NCI-H82 (cell line): ENCODE measurements around the gene EIPR1.
"Not testable (repeated sequence)": the region's sequence is repeated elsewhere in the genome, so short reads cannot be mapped to it uniquely, and the experiment has no call there.

Experiments
- DNase-seq: peaks from one replicate; lab custom pipeline; 2025; lab: John Stamatoyannopoulos, UW

Gene EIPR1

DNA sequence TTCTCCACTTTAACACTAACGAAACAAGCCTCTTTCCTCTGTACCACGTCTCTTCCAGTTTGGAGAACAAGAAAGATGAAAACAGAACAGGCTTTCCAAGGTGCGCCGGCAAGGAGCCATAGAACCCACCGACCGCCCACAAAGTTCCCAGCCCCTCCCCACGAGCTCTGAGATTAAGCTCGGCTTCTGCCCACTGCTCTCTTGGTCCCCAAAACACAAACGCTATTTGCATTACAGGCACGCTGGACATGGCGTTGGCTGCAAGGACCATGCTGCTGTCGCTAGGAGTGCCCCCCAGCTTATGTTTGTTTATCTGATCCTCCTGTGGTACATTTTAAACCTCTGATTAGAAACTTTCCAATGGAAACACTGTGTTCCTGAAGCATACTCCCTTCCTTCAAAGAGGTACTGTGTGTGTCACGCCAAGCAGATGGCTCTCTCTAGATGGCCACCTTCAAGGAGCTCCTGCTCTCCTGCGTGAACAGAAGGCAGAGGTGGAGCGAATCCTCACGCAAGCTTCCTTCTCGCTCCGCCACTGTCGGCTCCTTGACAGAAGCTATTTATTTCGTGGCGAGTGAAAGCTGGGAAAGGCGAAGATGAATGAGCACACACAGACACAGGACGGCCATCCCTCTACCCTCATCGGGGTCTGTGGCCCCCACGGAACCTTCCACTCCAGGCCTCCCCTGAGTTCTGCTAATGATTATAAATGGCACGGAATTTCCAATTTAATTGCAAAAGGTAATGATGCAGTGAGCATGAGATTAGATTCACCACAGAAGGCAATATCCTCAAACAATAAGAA is 166.2 kb downstream of the EIPR1 start:
- DNase-seq = no peak

DNA sequence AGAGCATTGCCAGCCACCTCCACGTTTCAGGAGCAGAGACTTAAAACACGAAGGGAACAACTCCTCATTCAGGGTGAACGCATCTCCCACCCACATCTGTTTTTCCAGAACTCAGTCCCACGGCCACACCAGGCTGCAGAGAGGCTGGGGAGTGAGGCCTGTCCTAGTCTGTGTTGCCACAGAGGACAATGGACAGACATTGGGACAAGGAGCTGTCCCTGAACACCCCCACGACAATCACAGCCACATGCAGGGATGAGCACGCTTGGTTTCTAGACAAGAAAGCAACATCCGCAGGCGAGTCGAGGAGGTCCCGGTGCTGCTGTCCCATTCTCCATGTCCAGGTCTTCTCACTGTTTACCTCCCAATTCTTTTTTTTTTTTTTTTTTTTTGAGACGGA is 167.4 kb downstream of the EIPR1 start:
- DNase-seq = no peak

DNA sequence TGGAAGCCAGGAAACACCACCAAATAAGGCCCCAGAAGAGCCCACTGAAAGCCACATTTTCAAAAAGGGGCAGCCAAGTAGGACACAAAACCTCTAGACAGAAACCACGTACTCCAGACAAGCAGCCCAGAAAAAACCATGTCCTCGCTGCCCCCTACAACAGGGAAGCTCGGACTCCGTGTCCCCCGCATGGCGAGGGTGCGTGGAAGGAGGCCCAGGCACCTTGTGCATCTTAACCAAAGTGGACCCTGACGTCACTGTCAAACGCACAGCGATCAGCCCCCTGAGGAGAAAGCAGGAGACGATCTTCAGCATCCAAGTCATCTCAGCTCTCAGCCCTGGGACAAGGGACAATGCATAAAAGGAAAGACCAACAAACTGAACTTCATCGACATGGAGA is 168.4 kb downstream of the EIPR1 start:
- no peak for DNase-seq

DNA sequence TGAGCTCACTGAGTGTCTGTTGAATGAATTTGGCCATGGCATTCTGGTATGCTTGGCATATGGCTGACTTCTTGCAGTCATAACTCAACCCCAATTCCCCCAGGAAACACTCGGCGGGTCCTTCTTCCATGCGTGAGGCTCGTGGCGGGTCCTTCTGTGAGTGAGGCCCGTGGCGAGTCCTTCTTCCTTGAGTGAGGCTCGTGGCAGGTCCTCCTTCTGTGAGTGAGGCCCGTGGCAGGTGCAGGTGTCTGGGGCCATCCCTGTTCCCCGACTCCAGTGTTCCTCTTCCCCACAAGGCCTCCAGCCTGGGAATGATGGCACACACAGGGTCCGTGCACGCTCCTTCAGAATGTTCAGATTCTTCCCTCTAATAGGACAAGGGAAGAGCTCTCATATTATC is 169.0 kb downstream of the EIPR1 start:
- DNase-seq = no peak

DNA sequence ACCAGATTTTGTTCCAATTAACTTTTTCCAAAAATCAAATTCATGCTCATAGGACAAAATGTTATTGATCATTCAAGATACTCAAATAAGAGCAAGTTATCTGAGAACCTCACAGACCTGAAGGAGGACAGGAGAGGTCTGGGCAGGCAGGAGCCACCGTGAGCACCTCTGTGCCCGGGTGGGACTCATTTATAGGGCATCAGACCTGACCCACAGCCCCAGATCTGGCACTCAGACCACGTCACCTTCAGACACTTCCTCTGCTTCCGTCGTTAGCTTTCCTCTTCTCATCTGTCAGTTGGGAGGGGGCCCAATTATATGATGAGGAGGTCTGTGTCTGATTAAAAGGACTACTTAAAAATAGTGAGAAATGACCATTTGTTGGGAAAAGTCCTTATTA is 169.4 kb downstream of the EIPR1 start:
- no peak for DNase-seq

DNA sequence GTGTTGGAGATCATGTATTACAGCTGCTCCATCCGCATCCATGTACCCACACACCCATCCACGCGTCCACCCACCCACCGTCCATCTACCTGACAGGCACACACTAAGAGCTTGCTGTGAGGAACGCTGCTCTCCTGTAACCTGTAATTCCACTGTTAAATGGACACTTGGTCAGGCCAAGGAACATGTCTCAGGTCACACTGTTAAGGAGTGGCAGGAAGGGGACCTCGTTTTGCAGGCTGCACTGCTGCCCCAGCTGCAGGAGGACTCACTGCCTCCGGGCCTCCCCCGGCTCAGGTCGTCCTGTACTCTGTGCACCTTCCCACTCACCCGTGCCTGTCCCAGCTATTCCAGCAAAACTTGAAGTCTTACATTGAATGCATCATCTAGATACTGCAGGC is 170.5 kb downstream of the EIPR1 start:
- DNase-seq = no peak

DNA sequence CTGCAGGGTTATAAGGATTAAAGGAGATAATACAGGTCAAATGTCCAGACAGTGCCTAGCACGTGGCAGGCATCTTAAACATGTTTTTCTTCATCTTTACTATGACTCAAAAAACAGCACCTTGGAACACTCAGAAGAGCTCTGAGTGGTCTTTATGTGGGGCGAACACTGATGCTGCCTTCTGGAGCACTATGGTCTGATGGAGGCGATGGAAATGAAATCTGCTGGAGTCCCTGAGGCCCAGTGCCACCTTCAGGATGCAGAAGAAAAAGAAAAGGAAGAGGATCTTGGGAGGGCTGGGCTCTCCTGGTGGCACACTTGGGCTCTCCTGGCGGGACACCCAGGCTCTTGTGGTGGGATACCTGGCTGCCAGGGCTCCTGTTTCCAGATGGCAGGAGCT is 171.8 kb downstream of the EIPR1 start:
- DNase-seq = no peak

DNA sequence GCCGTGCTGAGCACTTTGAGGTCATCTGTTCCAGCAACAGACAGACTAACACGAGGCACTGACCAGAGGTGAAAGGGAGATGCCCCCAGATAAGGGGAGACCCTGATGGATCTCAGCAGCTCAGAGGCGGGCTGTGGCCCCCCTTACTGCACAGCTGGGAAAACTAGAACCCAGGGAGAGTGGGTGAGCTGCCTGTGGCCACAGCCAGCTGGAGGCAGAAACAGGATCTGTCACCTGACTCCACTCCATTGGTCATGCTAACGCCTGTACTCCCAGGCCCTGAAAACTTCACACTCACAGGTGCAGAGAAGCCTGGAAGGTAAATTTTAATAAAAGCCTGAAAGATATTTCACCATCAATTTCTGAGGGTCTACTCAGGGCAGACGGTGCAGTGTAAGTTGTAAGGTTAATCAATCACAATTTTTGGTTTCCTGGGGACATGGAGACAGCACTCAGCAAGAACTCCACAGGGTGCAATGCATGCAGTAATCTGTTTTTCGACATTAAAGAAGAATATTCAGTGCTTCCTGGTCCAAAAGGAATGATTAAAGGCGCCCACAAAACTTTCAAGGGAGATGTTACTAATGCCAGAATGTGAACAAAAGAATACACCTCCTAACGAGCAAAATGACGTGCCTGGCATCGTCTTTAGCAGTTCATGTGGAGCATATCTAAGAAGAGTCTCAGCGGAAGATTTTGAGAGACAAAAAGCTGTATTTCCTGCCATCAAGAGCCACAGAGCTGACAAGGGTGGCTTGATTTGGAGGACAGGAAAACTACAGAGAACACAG is 173.4 kb downstream of the EIPR1 start:
- DNase-seq = no peak

DNA sequence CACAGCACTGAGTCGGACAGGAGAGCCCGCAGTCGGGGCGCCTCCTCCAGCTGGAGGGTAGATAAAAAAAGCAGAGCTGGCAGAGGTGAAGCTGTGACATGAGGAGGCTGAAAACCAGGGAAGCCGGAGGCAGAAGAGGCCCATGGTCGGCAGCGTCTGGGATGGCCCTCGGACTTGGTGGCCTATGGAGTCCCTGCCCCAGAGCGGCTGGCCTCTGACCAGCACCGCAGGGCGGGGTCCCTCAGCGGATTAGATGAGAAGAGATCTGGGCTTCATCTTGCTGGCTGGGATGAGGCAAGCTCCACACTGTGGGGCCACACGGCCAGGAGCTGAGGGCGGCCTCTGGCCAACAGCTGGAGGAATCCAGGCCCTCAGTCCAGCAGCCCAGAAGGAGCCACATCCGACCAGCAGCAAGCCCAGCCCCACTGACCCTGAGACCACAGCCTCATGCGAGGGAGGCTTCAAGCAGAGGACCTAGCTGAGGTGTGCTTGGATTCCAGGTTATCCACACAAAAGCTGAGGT is 174.1 kb downstream of the EIPR1 start:
- DNase-seq = no peak

DNA sequence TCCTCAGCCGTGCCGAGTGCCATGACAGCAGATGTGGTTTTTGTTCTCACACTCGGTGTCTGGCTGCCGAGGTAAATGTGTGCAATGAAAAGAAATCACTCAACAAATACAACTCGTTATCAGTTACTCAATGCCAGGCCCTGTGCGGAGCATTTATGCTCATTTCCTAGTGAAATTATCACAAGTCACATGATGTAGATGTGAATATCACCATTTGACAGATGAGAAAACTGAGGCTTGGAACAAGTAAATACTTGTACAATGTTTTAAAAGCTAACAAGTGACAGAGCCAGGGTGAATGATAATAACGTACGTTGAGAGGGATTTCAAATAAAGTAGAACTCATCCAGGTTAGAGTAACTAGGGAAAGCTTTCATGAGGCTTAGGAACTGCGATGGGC is 174.7 kb downstream of the EIPR1 start:
- no peak for DNase-seq

DNA sequence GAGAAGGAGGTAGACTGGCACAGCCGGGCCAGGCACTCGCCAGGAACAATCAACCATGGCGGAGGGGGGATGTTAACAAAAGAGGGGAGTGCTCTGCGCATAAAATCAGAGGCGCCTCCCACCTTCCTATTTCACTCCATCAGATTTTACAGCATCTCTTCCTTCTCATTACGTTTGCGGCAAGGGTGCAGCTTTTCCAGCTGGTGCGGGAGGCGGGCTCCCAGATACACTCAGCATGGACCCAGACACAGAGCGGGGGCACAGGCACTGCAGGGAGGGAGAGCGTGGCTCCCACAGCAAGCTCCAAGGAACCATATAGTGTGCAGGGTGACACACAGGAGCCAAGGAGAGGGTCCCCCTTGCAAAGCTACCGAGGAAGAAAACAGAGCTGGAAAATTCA is 176.3 kb downstream of the EIPR1 start:
- no peak for DNase-seq

DNA sequence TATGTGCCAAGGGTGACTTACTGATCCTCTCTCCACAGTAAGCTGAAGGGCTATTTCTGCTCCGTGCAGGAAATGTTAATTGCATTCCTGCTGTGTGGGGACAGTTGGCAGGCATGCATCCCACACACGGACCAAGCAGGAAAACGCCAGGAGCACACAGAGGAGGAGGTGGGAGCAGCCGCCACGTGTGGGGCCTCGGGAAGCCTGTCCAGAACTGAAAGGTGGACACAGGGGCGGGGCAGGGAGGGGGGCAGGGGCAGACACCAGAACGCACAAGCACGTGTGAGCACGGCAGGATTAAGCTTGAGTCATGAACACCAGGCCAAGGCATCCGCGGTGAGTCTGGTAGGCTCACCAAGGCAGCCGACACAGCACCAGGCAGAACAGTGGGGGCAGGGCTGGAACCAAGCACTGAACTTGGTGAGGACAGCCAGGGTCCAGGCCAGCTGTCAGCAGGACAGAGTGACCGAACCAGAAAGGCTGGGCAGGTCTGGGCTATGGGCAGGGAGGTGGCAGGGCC is 177.1 kb downstream of the EIPR1 start:
- no peak for DNase-seq

DNA sequence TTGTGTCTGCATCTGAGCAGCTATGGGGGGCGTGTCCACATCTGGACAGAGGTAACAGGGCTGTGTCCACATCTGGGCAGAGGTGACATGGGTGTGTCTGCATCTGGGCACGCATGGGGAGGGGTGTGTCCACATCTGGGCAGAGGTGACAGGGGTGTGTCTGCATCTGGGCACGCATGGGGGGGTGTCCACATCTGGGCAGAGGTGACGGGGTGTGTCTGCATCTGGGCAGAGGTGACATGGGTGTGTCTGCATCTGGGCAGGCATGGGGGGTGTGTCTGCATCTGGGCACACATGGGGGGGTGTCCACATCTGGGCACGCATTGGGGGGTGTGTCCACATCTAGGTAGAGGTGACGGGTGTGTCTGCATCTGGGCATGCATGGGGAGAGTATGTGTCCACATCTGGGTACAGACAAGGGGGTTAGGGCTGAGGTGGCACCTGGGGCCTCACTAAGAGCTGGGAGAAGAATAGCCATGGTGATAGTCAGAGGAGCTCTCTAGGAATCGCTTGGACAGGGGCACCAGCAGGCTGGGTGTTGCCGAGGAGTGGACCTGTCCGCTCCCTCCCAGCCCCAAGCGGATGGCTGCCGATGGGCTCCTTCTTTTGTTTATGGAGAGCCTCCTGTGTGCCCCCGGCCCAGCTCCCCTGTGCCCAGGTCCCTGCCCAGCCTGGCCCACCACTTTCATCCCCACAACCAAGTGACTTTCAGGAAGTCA is 177.8 kb downstream of the EIPR1 start:
- DNase-seq = no peak

DNA sequence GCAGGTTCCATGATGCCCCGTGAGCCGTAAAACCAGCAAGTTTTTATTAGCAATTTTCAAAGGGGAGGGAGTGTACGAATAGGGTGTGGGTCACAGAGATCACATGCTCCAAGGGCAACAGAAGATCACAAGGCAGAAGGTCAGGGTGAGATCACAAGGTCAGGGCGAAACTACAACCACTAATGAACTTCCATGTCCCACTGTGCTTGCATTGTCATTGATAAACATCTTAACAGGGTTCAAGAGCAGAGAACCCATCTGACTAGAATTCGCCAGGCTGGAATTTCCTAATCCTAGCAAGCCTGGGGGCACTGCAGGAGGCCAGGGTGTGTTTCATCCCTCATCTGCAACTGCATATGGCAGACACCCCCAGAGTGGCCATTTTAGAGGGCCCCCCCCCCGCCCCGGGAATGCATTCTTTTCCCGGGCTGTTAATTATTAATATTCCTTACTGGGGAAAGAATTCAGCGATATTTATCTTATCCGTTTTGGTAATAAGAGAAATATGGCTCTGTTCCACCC is 178.9 kb downstream of the EIPR1 start:
- DNase-seq = not testable (repeated sequence)

DNA sequence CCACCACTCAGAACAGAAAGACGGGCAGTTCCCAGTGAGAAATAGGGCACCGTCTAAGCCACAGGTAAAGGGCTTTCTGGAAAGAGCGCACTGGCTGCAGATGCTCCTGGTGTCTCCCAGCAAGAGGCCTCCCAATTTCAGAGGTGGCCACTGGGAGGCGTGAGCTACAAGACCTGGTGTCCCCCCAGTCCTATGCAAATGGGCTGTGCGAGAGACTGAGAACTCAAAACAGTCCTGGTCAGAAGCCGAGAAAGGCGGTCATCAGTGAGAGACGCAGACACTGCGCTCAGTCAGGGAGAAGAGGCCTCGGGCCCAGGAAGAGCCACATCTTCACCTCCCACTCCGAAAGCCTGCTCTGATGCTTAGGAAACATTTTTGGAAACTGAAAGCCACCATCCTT is 179.5 kb downstream of the EIPR1 start:
- DNase-seq = peak; percentile 57

DNA sequence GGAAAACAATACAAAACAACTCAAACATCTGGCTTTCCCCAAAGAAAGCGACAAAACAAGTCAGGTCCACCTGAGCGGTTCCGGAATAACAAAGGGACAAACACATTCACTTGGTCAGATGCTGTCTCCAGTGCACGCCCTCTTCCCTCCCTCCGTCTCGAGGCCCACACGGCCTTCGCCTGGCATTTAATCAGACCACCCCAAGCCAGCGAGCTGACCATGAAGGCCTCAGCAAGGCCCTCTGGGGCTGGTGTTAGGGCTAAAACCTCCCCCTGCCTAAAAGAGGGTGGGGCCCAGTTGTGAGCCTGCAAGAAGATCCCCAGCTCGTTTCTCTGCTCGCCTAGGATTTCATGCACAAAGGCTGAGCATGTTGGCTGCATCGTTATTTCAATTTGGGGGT is 180.3 kb downstream of the EIPR1 start:
- DNase-seq = no peak

DNA sequence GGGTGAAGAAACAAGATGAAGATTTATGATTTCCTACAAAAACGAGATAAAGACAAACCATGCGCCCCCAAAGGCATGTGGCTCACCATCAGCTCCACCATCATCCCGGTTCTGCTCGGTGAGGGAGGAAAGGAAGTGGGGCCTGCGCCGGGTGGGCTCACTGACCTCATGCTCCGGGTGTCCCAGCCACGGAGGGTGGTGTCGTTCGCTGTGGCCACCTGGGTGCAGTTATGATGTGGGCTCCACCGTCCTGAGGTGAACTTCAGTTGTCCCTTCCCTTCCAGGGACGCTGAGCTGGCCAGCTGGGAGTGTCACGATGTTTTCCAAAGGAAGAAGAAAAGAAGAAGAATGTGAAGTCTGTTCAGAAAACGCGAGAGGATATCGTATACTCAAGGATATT is 180.9 kb downstream of the EIPR1 start:
- no peak for DNase-seq

DNA sequence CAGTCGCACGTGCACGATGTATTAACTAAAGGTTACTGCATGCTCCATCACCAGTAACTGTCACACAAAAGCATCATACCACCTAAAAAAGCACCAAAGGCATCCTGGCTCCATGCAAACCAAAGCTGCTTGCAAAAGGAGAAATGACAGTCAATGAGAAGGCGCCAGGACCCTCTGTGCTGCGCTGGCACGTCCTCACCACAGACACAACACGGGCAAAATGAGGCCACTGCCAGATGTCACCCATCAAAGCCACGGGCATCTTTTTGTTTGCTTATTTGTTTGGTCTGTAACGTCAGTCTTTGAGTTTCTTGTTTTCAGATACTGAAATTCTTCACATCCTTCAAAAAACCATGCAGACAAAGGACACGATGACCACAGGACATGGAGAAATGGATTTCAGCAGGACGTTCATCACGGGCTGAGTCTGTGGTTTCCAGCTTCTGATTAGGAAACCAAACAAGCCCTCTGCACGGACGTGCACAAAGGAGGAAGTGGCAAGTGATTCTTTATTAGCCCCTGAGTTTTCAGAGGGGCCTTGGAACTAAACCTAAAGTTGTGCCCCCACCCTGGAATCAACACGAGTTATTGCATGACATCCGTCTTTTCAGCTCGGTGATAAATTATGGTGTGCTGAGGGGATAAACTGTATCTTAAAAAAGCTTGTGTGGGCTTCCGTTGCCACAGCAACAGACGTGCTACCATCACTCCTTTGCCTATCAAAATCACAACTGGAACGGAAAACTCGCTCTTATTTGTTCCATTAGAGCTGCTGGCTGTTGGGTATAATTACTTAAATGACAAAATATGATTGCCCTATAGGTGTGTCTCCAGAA is 181.8 kb downstream of the EIPR1 start:
- DNase-seq = no peak

DNA sequence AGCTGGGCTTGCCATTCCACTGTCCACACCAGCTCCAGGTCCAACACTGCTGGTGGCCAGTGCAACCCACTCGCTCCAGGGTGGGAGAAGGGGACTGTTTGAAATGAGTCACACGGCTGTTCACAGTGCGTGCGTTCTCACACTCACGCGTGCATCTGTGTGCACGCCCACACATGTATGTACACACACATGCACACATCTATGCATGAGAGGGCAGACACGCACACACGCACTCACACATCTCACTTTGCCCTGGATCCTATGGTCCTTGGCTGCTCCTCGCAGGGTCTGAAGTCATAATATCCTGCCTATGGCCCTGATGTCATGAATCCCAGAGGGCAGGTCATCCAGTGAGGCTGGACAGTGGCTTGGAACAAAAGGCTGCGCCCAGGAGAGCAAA is 182.8 kb downstream of the EIPR1 start:
- DNase-seq = no peak

DNA sequence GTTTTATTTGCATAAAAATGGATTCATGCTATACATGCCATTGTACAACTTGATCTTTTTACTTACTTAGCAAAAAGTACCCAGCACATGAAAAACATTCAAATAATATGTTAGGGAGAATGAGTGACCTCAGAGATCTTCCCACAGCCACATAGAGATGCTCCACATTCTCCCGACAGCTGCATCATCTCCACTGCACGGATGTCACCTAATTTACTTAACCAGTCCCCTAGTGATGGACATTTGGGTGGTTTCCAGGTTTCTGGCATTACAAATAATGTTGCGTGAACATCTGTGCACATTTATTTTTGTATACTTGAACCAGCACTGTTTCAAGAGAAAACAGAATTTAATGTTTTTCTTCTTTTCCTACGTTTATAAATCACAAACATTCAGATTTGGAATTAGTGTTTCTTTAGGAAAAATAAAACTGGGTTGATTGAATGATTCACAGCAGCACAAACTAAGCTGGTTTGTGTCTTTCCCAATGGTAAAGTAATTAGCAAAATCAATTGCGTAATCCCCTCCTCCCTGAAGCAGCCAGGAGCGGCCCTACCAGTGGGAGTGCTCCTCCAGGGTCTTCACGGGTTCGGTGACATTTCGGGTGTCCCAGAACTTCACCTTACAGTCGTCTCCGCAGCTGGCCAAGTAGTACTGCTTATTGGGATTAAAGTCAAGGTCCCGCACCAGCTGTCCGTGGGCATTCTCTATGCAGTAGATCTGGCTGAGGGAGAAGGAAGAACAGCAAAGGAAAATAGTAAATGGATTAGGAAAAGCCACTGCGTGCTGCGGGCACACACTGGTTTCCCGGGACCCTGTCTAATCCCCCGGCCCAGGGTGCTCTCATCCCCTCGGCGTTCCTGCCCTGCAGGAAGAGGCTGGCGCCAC is 183.9 kb downstream of the EIPR1 start:
- DNase-seq = peak; percentile 86
